ENCODE measurements around the gene GRIK3.

GRCh38 chr1:36905941-36906340 is 128.4 kb downstream of the GRIK3 start:
- TF ChIP-seq CBFB (CRISPR knock-in tag; IDR thresholded peaks at IDR 0.05; ENCODE audit: low read depth) (no peak), SP1 (CRISPR knock-in tag; conservative IDR thresholded peaks at IDR 0.05) (no peak), ELF4 (CRISPR knock-in tag; IDR thresholded peaks at IDR 0.05; ENCODE audit: low read depth) (no peak), FOXJ3 (CRISPR knock-in tag; IDR thresholded peaks at IDR 0.05; ENCODE audit: borderline replicate concordance) (no peak), TCF7 (CRISPR knock-in tag; IDR thresholded peaks at IDR 0.05; ENCODE audit: low read depth) (no peak), CTCF (IDR thresholded peaks at IDR 0.05) (no peak), E2F4 (CRISPR knock-in tag; IDR thresholded peaks at IDR 0.05; ENCODE audit: borderline replicate concordance, low read depth) (no peak)

All from WTC11 (cell line).